Measurements from ENCODE around the gene EFHC2. TPM values are rescaled to one million over a fixed set of nuclear protein-coding genes. Genes with fewer than 3 reads are reported as not detected.

The EFHC2 gene
- total RNA-seq, 2 experiments from 2014 or later: not detected

DNA sequence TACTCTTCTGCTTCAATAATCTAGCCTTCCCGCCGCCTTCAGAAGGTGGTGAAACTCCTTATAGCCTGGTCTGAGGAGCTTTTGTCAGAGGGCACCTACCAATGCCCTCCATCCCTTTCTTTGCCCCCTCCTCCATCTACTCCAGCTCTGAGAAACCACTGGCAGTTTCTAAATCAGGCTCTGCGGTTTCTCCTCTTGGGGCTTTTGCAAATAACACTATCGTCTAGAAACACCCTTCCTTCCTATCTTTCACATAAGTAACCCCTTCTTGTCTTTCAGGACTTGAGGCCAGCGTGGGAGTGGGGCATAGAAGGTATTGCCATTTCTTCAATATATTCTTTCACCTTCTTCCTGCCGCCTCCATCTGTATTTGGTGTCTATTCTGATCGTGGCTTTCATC, 1.2 kb upstream of the EFHC2 start:
- no peak overlapping the region for H3K4me2 ChIP-seq (ENCODE audit: low read length)
- ChIA-PET CTCF (ENCODE audit: unreplicated experiment) (no interaction called here), POLR2A (no interaction called here)
- BruUV-seq (replicated peaks): no TSS peak
- H4K20me1 ChIP-seq (ENCODE audit: insufficient read depth, low read length): no peaks in the 10 kb centered on the region
- TF ChIP-seq, protein P1, sequence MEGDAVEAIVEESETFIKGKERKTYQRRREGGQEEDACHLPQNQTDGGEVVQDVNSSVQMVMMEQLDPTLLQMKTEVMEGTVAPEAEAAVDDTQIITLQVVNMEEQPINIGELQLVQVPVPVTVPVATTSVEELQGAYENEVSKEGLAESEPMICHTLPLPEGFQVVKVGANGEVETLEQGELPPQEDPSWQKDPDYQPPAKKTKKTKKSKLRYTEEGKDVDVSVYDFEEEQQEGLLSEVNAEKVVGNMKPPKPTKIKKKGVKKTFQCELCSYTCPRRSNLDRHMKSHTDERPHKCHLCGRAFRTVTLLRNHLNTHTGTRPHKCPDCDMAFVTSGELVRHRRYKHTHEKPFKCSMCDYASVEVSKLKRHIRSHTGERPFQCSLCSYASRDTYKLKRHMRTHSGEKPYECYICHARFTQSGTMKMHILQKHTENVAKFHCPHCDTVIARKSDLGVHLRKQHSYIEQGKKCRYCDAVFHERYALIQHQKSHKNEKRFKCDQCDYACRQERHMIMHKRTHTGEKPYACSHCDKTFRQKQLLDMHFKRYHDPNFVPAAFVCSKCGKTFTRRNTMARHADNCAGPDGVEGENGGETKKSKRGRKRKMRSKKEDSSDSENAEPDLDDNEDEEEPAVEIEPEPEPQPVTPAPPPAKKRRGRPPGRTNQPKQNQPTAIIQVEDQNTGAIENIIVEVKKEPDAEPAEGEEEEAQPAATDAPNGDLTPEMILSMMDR (conservative IDR thresholded peaks at IDR 0.05; ENCODE audit: low read length): no peak
- TF ChIP-seq EZH2phosphoT487 (IDR thresholded peaks at IDR 0.05; ENCODE audit: borderline replicate concordance, low read depth, low read length): no peak
- H3K36me3 ChIP-seq (ENCODE audit: insufficient read depth, low read length): no peaks in the 10 kb centered on the region
- intact Hi-C loops (cut with micrococcal nuclease; ENCODE audit: unreplicated experiment): no loop called here
- H3K9me3 ChIP-seq (ENCODE audit: low read length): no peaks in the 10 kb centered on the region
- no peaks in the 10 kb centered on the region for H3K79me2 ChIP-seq (ENCODE audit: insufficient read depth, low read depth, low read length)
- no peak overlapping the region for H2AFZ ChIP-seq (ENCODE audit: low read length)
- H3K4me3 ChIP-seq (ENCODE audit: low read depth, low read length, poor library complexity, severe bottlenecking): no peak overlapping the region
- DNase-seq (ENCODE audit: low spot score): no peak
- H3K27ac ChIP-seq (ENCODE audit: low read depth, low read length, poor library complexity, severe bottlenecking): no peak overlapping the region
- H3K4me1 ChIP-seq (ENCODE audit: insufficient read depth, low read length, poor library complexity, severe bottlenecking): no peaks in the 10 kb centered on the region
- H3K9me2 ChIP-seq (ENCODE audit: insufficient read depth, low read length): no peaks in the 10 kb centered on the region

- POLR2A ChIA-PET: no interaction called here
- no peak overlapping the region for H2AFZ ChIP-seq (ENCODE audit: low read length)
- H3K4me2 ChIP-seq (ENCODE audit: low read length): no peak overlapping the region
Measured at GRCh38 chrX:44344194-44344593, 722 bp upstream of the EFHC2 start.

GRCh38 chrX:44342866-44343265, 606 bp downstream of the EFHC2 start:
- Histone ChIP-seq H3K9me2 (ENCODE audit: insufficient read depth, low read length) (no peaks in the 10 kb centered on the region), H3K4me3 (ENCODE audit: low read depth, low read length, poor library complexity, severe bottlenecking) (no peak overlapping the region), H4K20me1 (ENCODE audit: insufficient read depth, low read length) (no peaks in the 10 kb centered on the region), H3K27ac (ENCODE audit: low read depth, low read length, poor library complexity, severe bottlenecking) (no peak overlapping the region), H2AFZ (ENCODE audit: low read length) (no peak overlapping the region), H3K79me2 (ENCODE audit: insufficient read depth, low read depth, low read length) (no peaks in the 10 kb centered on the region), H3K36me3 (ENCODE audit: insufficient read depth, low read length) (no peaks in the 10 kb centered on the region), H3K4me1 (ENCODE audit: insufficient read depth, low read length, poor library complexity, severe bottlenecking) (no peaks in the 10 kb centered on the region), H3K9me3 (ENCODE audit: low read length) (no peaks in the 10 kb centered on the region), H3K4me2 (ENCODE audit: low read length) (no peak overlapping the region)
- ChIA-PET POLR2A (no interaction called here), CTCF (ENCODE audit: unreplicated experiment) (no interaction called here)
- no TSS peak for BruUV-seq (replicated peaks)
- intact Hi-C loops (cut with micrococcal nuclease; ENCODE audit: unreplicated experiment): no loop called here
- no peak for DNase-seq (ENCODE audit: low spot score)
- TF ChIP-seq, protein P1 (conservative IDR thresholded peaks at IDR 0.05; ENCODE audit: low read length): no peak
- TF ChIP-seq EZH2phosphoT487 (IDR thresholded peaks at IDR 0.05; ENCODE audit: borderline replicate concordance, low read depth, low read length): no peak

More at GRCh38 chrX:44344194-44344593, 722 bp upstream of the EFHC2 start:
- Histone ChIP-seq H3K9me2 (ENCODE audit: insufficient read depth, low read length) (no peaks in the 10 kb centered on the region), H3K9me3 (ENCODE audit: low read length) (no peaks in the 10 kb centered on the region), H3K79me2 (ENCODE audit: insufficient read depth, low read depth, low read length) (no peaks in the 10 kb centered on the region), H4K20me1 (ENCODE audit: insufficient read depth, low read length) (no peaks in the 10 kb centered on the region), H3K4me1 (ENCODE audit: insufficient read depth, low read length, poor library complexity, severe bottlenecking) (no peaks in the 10 kb centered on the region), H3K27ac (ENCODE audit: low read depth, low read length, poor library complexity, severe bottlenecking) (no peak overlapping the region), H3K36me3 (ENCODE audit: insufficient read depth, low read length) (no peaks in the 10 kb centered on the region), H3K4me3 (ENCODE audit: low read depth, low read length, poor library complexity, severe bottlenecking) (no peak overlapping the region)
- TF ChIP-seq, protein P1 (conservative IDR thresholded peaks at IDR 0.05; ENCODE audit: low read length): no peak
- CTCF ChIA-PET (ENCODE audit: unreplicated experiment): no interaction called here
- intact Hi-C loops (cut with micrococcal nuclease; ENCODE audit: unreplicated experiment): no loop called here
- no peak for DNase-seq (ENCODE audit: low spot score)
- BruUV-seq (replicated peaks): no TSS peak
